Neural cell (in vitro differentiated cells): Measurements from ENCODE around the gene RNASE9. TPM values are rescaled to one million over a fixed set of nuclear protein-coding genes. Genes with fewer than 3 reads are reported as not detected.

Source experiments
- H2AFZ ChIP-seq: fragments of 200-600, 300-800 bp; sonication (generic), shearing (Covaris generic); 2 replicates; pipeline ENCODE4 v1.6.0; 2014; ENCODE audit warnings: low read depth, mild to moderate bottlenecking, antibody characterized with exemption, low read length, moderate library complexity
- H3F3A ChIP-seq: fragments of 200-600 bp; shearing (Covaris generic); 2 replicates; pipeline ENCODE4 v1.6.1; 2016; ENCODE audit warnings: mild to moderate bottlenecking, moderate library complexity, mixed read lengths, antibody characterized with exemption, low read length; ENCODE audit not compliant: insufficient read depth, poor library complexity, severe bottlenecking
- H3K27ac ChIP-seq: fragments of 200-600, 300-800 bp; sonication (generic), shearing (Covaris generic); 2 replicates; pipeline ENCODE4 v1.5.1; 2014; ENCODE audit warnings: mild to moderate bottlenecking, low read length, moderate library complexity
- H3K27me3 ChIP-seq: fragments of 300-800, 200-600 bp; sonication (generic), shearing (Covaris generic); 2 replicates; pipeline ENCODE4 v1.6.0; 2014; ENCODE audit warnings: mild to moderate bottlenecking, low read depth, low read length, moderate library complexity; ENCODE audit not compliant: insufficient read depth
- H3K36me3 ChIP-seq: fragments of 300-800, 200-600 bp; sonication (generic), shearing (Covaris generic); 2 replicates; pipeline ENCODE4 v1.5.1; 2014; ENCODE audit warnings: mild to moderate bottlenecking, antibody characterized with exemption, low read length, moderate library complexity; ENCODE audit not compliant: insufficient read depth
- H3K4me2 ChIP-seq: fragments of 300-800, 200-600 bp; sonication (generic), shearing (Covaris generic); 2 replicates; pipeline ENCODE4 v1.6.0; 2014; ENCODE audit warnings: mild to moderate bottlenecking, low read length
- H3K4me3 ChIP-seq: fragments of 300-800, 200-600 bp; sonication (generic), shearing (Covaris generic); 2 replicates; pipeline ENCODE4 v1.5.1; 2014; ENCODE audit warnings: mild to moderate bottlenecking, low read length, moderate library complexity
- H3K79me2 ChIP-seq: fragments of 200-600 bp; shearing (Covaris generic); replicated peaks from 2 replicates; pipeline ENCODE4 v1.6.0; 2014; ENCODE audit warnings: mild to moderate bottlenecking, low read length, moderate library complexity; ENCODE audit not compliant: insufficient read depth
- H3K9ac ChIP-seq: fragments of 300-800, 200-600 bp; sonication (generic), shearing (Covaris generic); 2 replicates; pipeline ENCODE4 v1.6.1; 2016; ENCODE audit warnings: mild to moderate bottlenecking, low read length, mixed read lengths
- H3K9me2 ChIP-seq: fragments of 200-600 bp; shearing (Covaris generic); 2 replicates; pipeline ENCODE4 v1.6.1; 2016; ENCODE audit warnings: mild to moderate bottlenecking, low read length, mixed read lengths; ENCODE audit not compliant: insufficient read depth
- H3K9me3 ChIP-seq: fragments of 200-600, 300-800 bp; sonication (generic), shearing (Covaris generic); 2 replicates; pipeline ENCODE4 v1.6.1; 2016; ENCODE audit warnings: mild to moderate bottlenecking, mixed run types, low read length, moderate library complexity, mixed read lengths
- H4K20me1 ChIP-seq: fragments of 200-600 bp; shearing (Covaris generic); 2 replicates; pipeline ENCODE4 v1.6.1; 2016; ENCODE audit warnings: mild to moderate bottlenecking, mixed run types; ENCODE audit not compliant: insufficient read depth
- EP300 ChIP-seq: fragments of 450-650 bp; conservative IDR thresholded peaks from 2 replicates; pipeline ENCODE4 v1.6.1; 2014; ENCODE audit warnings: antibody characterized with exemption, mild to moderate bottlenecking, moderate library complexity; ENCODE audit not compliant: poor library complexity, severe bottlenecking
- EZH2 ChIP-seq: fragments of 200-600, 300-800 bp; shearing (Covaris generic), sonication (generic); IDR thresholded peaks from 2 replicates; pipeline ENCODE4 v1.6.1; 2014; ENCODE audit warnings: antibody characterized with exemption, low read length, borderline replicate concordance, mild to moderate bottlenecking; ENCODE audit not compliant: insufficient read depth, poor library complexity, severe bottlenecking
- MXI1 ChIP-seq: fragments of 450-650 bp; conservative IDR thresholded peaks from 2 replicates; pipeline ENCODE4 v1.6.1; 2014; ENCODE audit warnings: antibody characterized with exemption, mild to moderate bottlenecking; ENCODE audit not compliant: poor library complexity, severe bottlenecking
- POLR2AphosphoS5 ChIP-seq: IDR thresholded peaks from 2 replicates; pipeline ENCODE4 v1.6.1; 2012
- RAD21 ChIP-seq: fragments of 450-650 bp; conservative IDR thresholded peaks from 2 replicates; pipeline ENCODE4 v1.6.1; 2014; ENCODE audit warnings: antibody characterized with exemption, mild to moderate bottlenecking, moderate library complexity
- SMC3 ChIP-seq: fragments of 450-650 bp; conservative IDR thresholded peaks from 2 replicates; pipeline ENCODE4 v1.6.1; 2014; ENCODE audit warnings: antibody characterized with exemption, mild to moderate bottlenecking, moderate library complexity; ENCODE audit not compliant: poor library complexity
- TAF1 ChIP-seq: IDR thresholded peaks from 2 replicates; pipeline ENCODE4 v1.6.1; 2012; ENCODE audit warnings: low read depth
- polyA plus RNA-seq: library from polyadenylated mRNA; depleted of rRNA; stranded (reverse); fragments of >200 nt; gene quantifications from 2 replicates; pipeline ENCODE4 v1.2.3, GENCODE V29; 2014
- TF ChIP-seq, protein P1 (sequence below): fragments of 450-650 bp; IDR thresholded peaks from 2 replicates; pipeline ENCODE4 v1.5.1; 2014; ENCODE audit warnings: antibody characterized with exemption, mild to moderate bottlenecking, moderate library complexity; ENCODE audit not compliant: poor library complexity, severe bottlenecking
- TF ChIP-seq, protein P2 (sequence below): IDR thresholded peaks from 2 replicates; pipeline ENCODE4 v1.6.1; 2012; ENCODE audit warnings: borderline replicate concordance

Gene RNASE9
- polyA plus RNA-seq, 1 donor from 2014 or later: not detected

DNA sequence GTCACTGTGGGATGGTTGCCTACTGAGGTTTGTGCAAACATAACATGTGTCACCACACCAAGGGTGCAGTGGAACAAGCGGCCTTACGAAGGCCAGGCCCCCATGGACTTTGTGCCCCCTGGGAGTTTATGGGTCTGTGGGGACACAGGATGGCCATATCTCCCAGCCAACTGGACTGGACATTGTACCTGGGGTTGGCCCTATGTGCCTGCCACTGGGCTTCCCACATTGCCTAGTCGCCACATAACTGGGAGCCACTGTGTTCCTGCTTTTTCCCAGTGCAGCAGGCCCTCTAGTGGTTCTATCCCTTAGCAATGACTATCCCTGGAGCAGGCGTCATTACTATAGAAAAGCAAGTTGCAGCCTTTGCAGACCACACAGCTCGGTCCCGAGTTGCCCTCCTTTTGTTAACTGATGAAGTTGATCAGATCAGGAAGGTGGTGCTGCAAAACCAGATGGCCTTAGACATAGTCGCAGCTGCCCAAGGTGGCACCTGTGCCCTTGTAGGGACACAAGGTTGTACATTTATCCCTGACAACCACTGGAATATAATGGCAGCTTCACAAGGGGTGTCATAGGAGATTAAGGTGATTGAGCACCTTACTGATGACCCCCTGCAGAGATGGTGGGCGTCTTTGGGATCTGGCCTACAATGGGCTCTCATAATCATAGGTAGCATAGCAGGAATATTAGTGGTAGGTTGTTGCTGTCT, 45.5 kb upstream of the RNASE9 start:
- TF ChIP-seq, protein P1, sequence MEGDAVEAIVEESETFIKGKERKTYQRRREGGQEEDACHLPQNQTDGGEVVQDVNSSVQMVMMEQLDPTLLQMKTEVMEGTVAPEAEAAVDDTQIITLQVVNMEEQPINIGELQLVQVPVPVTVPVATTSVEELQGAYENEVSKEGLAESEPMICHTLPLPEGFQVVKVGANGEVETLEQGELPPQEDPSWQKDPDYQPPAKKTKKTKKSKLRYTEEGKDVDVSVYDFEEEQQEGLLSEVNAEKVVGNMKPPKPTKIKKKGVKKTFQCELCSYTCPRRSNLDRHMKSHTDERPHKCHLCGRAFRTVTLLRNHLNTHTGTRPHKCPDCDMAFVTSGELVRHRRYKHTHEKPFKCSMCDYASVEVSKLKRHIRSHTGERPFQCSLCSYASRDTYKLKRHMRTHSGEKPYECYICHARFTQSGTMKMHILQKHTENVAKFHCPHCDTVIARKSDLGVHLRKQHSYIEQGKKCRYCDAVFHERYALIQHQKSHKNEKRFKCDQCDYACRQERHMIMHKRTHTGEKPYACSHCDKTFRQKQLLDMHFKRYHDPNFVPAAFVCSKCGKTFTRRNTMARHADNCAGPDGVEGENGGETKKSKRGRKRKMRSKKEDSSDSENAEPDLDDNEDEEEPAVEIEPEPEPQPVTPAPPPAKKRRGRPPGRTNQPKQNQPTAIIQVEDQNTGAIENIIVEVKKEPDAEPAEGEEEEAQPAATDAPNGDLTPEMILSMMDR: peak; percentile 46
- no peak for TF ChIP-seq POLR2AphosphoS5
- Histone ChIP-seq H3K4me3 (no peak overlapping the region), H3F3A (no peaks in the 10 kb centered on the region), H3K27me3 (peaks cover 5% of the 10 kb centered on the region), H3K79me2 (no peaks in the 10 kb centered on the region), H3K9ac (no peak overlapping the region), H3K9me2 (no peaks in the 10 kb centered on the region), H3K36me3 (no peaks in the 10 kb centered on the region), H3K9me3 (no peaks in the 10 kb centered on the region), H3K4me2 (no peak overlapping the region), H3K27ac (no peak overlapping the region), H2AFZ (no peak overlapping the region), H4K20me1 (no peaks in the 10 kb centered on the region)

DNA sequence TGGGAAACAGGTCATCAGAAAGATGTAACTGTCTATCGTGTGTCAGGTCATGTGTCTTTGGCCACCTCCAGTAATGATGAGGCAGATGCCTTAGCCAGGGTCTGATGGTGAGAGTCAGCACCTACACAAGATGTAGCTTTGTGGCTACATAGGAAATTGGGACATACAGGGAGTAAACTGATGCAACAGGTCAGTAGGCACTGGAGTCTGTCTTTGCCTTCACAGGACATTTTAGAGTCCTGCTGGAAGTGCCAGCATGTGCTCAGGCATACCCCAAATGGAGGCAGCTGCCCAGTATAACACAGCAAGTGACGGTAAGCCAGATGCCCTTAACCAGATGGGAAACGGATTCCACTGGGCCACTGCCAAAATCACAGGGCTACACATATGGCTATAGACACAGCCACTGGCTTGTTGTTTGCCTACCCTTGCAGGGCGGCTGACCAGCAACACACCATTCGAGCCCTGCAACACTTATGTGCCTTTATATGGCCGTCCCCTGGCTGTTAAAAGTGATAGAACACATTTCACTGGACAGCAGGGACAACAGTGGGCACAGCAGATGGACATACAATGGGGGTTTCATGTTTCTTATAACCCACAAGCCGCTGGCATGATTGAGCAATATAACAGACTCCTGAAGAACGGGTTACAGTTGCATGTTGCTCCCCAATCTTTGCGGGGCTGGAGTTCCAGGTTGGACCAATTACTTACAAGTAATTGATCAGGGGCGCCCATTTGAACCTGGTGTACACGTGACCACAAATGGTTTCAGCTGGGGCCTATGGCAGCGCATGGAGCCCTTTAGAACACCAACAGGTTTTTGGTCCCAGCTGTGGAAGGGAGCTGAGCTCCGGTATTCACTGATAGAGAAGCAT, 43.2 kb upstream of the RNASE9 start:
- H3K27me3 ChIP-seq: no peaks in the 10 kb centered on the region
- no peak overlapping the region for H3K9ac ChIP-seq
- no peaks in the 10 kb centered on the region for H3K9me2 ChIP-seq
- no peaks in the 10 kb centered on the region for H4K20me1 ChIP-seq
- H3K4me2 ChIP-seq: no peak overlapping the region
- TF ChIP-seq, protein P1: no peak
- TF ChIP-seq RAD21: no peak
- no peak for TF ChIP-seq EZH2
- no peak for TF ChIP-seq TAF1
- TF ChIP-seq SMC3: no peak
- no peak for TF ChIP-seq POLR2AphosphoS5
- TF ChIP-seq MXI1: no peak
- TF ChIP-seq, protein P2, sequence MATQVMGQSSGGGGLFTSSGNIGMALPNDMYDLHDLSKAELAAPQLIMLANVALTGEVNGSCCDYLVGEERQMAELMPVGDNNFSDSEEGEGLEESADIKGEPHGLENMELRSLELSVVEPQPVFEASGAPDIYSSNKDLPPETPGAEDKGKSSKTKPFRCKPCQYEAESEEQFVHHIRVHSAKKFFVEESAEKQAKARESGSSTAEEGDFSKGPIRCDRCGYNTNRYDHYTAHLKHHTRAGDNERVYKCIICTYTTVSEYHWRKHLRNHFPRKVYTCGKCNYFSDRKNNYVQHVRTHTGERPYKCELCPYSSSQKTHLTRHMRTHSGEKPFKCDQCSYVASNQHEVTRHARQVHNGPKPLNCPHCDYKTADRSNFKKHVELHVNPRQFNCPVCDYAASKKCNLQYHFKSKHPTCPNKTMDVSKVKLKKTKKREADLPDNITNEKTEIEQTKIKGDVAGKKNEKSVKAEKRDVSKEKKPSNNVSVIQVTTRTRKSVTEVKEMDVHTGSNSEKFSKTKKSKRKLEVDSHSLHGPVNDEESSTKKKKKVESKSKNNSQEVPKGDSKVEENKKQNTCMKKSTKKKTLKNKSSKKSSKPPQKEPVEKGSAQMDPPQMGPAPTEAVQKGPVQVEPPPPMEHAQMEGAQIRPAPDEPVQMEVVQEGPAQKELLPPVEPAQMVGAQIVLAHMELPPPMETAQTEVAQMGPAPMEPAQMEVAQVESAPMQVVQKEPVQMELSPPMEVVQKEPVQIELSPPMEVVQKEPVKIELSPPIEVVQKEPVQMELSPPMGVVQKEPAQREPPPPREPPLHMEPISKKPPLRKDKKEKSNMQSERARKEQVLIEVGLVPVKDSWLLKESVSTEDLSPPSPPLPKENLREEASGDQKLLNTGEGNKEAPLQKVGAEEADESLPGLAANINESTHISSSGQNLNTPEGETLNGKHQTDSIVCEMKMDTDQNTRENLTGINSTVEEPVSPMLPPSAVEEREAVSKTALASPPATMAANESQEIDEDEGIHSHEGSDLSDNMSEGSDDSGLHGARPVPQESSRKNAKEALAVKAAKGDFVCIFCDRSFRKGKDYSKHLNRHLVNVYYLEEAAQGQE: no peak
- TF ChIP-seq EP300: no peak
- H3K36me3 ChIP-seq: no peaks in the 10 kb centered on the region
- H3K27ac ChIP-seq: no peak overlapping the region
- H3K79me2 ChIP-seq: no peaks in the 10 kb centered on the region
- H2AFZ ChIP-seq: no peak overlapping the region
- H3K9me3 ChIP-seq: no peaks in the 10 kb centered on the region
- no peaks in the 10 kb centered on the region for H3F3A ChIP-seq
- no peak overlapping the region for H3K4me3 ChIP-seq
